Retinal pigment epithelial cell (primary cell): ENCODE data around the gene P4HB.

Source experiments
- DNase-seq: peaks from one replicate; pipeline ENCODE4 v3.0.0-alpha.2; 2010; ENCODE audit warnings: low read depth
- H3K4me3 ChIP-seq: 2 replicates; pipeline ENCODE4 v1.5.1; 2011; ENCODE audit warnings: mild to moderate bottlenecking, low read length, control low read depth, moderate library complexity
- TF ChIP-seq, protein P1 (sequence below): conservative IDR thresholded peaks from 2 replicates; pipeline ENCODE4 v1.5.1; 2011; ENCODE audit warnings: low read depth, low read length, control low read depth, inconsistent platforms

The P4HB gene

DNA sequence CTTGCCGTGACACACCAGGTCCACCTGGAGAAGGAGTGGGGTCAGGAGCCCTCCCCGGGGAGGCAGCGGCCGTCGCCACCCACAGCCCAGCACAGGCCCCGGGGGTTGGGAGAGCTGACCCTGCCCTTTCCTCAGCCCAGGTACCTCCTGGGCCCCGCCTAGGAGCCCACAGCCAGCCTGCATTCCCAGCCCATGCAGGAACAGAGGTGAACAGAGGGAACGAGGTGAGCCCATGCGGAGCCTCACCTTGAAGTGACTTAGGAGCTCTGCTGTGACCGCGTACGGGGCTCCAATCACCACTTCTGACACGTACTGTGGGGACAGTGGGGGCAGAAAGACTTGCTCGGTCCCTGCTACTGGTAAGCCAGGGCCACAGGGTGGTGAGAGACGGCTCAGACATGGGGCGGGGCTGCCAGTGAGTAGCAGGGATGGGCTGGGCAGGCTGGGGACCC is 45.1 kb upstream of the P4HB start:
- no peak for DNase-seq
- no peak overlapping the region for H3K4me3 ChIP-seq
- TF ChIP-seq, protein P1, sequence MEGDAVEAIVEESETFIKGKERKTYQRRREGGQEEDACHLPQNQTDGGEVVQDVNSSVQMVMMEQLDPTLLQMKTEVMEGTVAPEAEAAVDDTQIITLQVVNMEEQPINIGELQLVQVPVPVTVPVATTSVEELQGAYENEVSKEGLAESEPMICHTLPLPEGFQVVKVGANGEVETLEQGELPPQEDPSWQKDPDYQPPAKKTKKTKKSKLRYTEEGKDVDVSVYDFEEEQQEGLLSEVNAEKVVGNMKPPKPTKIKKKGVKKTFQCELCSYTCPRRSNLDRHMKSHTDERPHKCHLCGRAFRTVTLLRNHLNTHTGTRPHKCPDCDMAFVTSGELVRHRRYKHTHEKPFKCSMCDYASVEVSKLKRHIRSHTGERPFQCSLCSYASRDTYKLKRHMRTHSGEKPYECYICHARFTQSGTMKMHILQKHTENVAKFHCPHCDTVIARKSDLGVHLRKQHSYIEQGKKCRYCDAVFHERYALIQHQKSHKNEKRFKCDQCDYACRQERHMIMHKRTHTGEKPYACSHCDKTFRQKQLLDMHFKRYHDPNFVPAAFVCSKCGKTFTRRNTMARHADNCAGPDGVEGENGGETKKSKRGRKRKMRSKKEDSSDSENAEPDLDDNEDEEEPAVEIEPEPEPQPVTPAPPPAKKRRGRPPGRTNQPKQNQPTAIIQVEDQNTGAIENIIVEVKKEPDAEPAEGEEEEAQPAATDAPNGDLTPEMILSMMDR: no peak

DNA sequence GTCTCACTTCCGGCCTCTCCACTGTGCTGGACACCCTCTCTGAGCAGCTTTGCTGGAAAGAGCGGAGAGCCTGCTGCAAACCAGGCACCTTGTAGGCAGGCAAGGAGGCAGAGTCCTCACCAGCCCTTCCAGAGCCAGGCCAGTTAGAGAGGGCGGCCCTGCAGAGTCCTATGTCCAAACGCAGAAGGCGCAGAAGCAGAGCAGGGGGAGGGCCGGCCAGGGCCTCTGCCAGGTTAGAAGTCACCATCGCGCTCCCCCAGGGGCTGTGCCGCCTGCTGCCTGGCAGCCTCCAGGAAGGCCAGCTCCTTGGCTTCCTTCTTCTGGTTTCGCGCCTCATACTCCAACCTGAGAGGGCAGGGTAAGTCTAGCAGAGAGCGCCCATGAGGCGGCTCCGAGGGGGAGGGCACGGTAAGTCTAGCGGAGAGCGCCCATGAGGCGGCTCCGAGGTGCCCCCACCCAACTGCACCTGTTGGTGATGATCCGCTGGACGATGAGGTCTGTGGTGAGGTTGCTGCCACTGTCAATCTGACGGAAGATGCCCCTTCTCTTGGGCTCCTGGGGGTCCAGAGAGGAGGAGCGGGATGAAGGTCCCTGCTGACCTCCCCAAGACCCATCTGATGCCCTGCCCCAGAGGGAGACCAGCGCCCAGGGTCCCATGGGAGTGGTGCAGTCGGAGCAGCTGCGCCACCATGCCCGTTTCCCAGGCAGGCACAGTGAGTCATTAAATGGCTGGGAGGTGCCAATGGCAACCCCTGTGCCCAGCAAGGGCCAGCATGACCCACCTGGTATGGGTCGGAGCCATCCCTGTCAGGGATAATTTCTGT is 44.5 kb upstream of the P4HB start:
- no peak for DNase-seq
- TF ChIP-seq, protein P1: no peak
- no peak overlapping the region for H3K4me3 ChIP-seq

DNA sequence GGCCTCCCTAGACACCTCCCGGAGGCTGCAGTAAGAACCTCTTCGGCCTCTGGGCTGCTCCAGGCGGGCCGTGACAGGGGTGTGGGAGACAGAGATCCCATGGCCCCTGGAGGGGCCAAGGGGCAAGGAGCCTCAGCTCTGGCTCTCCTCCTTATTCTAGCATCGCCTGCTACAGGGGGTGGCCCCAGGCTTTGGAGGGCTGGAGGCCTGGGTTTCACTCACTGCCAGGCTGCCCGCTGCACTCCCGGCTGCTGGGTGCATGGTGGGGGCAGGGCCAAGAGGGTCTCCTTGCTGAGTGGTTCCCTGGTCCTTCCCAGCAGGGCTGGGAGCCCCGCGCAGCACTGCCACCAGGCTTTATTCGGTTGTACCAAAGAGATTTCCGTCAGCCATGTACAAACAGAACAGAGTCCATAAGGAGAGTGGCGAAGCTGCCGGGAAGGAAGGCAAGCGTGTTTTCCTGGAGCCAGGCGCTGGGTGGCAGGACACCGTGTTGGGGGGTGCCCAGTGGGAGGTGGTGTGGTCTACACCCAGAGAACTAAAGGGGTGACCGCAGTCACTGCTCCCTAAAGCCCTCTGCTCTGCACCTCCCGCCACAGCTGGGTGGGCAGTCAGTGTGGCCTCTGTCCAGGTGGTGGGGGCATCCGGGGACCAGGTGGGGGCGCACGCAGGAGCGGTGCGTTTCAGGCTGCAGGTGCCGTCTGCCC is 43.7 kb upstream of the P4HB start:
- no peak overlapping the region for H3K4me3 ChIP-seq
- TF ChIP-seq, protein P1: no peak

DNA sequence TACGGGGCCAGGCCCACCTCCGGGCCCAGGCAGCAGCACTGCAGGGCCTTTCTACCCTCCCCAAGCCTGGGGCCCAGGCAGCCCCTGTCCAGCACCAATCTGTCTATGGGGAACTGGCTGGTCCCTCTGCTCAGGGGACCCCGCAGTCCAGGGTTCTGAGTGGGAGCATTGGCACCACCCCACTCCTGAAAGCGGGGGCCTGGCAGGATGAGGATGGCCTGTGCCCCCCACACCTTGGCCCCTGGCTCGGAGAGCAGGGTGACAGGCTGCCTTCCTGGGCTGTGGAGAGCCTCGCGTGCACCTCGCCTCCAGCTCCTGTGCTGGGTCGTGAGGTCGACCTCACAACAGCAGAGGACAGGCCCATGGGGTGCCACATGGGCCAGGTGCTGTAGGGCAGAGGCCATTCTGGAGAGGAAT is 43.1 kb upstream of the P4HB start:
- TF ChIP-seq, protein P1: no peak
- H3K4me3 ChIP-seq: no peak overlapping the region
- DNase-seq: no peak

More for the DNA sequence above, 43.7 kb upstream of the P4HB start:
- DNase-seq: no peak

DNA sequence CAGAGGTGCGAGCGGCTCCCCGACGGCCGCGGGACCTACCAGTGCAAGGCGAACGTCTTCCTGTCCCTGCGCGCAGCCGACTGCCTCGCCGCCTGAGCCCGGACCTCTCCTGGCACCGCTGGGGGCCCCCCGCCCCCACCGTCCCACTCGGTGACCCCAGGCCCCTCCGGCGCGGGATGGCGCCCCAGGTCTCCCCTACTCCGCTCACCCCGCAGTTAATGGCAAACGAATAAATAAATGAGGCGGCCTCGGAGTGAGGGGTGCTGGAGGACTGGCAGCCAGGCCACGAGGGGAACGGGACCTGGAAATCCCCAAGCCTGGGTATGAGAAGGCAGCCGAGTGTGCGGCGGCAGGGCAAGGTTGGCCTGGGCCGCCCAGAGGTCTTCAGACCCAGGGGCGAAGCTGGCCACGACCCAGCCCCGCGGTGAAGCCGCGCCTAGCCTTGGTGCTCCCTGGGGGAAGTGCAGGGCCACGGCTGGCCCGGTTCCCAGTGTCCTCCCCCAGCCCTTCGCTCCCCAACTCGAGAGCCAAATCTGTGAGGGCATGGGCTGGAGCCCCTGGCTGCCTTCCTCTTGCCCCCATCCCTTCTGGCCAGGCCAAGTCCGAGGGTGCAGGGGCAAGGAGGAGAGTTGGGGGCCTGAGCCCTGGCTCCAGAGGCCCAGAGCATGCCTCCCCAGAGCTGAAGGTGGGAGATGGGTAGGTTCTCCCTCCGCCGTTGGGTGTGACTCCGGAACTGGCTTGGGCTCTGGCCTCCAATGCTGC is 42.5 kb upstream of the P4HB start:
- H3K4me3 ChIP-seq: no peak overlapping the region
- TF ChIP-seq, protein P1: no peak
- DNase-seq: no peak

DNA sequence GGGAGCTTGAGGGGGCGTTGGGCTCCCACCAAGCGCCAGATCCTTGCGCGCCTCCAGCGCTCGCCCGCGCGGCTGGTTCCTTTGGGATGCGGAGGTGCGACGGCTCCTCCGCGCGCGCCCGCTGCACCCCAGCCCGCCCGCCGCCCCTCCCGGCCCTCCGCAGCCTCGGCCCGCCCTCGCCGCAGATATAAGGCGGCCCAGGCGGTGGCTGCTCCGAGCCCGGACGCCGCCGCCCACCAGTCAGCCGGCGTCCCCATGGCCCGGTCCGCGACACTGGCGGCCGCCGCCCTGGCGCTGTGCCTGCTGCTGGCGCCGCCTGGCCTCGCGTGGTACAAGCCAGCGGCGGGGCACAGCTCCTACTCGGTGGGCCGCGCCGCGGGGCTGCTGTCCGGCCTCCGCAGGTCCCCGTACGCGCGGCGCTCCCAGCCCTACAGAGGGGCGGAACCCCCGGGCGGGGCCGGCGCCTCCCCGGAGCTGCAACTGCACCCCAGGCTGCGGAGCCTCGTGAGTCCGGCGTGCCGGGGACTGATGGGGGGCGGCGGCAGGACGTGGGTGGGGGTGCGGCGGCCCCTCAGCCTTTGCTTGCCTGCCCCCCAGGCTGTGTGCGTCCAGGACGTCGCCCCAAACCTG is 41.8 kb upstream of the P4HB start, which contains the start of gene NPB:
Gene NPB (plus strand): TSS at position 216 of the 630 bp plus-strand sequence. CDS start 40 bp downstream, at position 256.
- no peak for DNase-seq
- peak within 1 kb of the TSS; percentile 18 for H3K4me3 ChIP-seq
- TF ChIP-seq, protein P1: no peak
